HG02870 (cell line): ENCODE measurements around the gene ARSH.
"Not testable (repeated sequence)": the region's sequence is repeated elsewhere in the genome, so short reads cannot be mapped to it uniquely, and the experiment has no call there.

Source experiments
- ATAC-seq: cut with Tn5 transposase; IDR thresholded peaks from one replicate; pipeline ENCODE4 v1.9.1; 2021; ENCODE audit warnings: mild to moderate bottlenecking, moderate library complexity; ENCODE audit not compliant: unreplicated experiment

Gene ARSH, protein sequence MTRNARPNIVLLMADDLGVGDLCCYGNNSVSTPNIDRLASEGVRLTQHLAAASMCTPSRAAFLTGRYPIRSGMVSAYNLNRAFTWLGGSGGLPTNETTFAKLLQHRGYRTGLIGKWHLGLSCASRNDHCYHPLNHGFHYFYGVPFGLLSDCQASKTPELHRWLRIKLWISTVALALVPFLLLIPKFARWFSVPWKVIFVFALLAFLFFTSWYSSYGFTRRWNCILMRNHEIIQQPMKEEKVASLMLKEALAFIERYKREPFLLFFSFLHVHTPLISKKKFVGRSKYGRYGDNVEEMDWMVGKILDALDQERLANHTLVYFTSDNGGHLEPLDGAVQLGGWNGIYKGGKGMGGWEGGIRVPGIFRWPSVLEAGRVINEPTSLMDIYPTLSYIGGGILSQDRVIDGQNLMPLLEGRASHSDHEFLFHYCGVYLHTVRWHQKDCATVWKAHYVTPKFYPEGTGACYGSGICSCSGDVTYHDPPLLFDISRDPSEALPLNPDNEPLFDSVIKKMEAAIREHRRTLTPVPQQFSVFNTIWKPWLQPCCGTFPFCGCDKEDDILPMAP

DNA sequence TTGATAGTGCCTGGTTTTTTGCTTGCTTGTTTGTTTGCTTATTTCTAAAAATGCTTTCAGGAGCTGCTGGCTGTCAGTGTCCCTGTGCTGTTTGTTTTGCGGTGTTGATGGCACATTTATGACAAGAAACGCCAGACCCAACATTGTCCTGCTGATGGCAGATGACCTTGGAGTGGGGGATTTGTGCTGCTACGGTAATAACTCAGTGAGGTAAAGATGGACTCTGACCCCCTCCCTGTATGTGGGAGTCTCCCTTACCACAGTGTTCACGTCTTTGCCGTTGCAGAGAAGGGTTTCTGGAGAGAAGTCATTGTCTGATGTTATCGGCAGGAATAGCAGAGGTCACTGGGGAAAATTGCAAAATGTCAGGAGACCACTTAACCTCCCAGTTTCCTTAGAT, at the start of gene ARSH:
ARSH (plus strand) TSS at position 52 of the 400 bp plus-strand sequence; CDS start at position 119, 67 bp downstream.
- ATAC-seq: no peak

- no peak for ATAC-seq
Observed at GRCh38 chrX:2958199-2958598, 48.1 kb upstream of the ARSH start.

GRCh38 chrX:2960861-2961515, 45.4 kb upstream of the ARSH start:
- ATAC-seq: no peak

DNA sequence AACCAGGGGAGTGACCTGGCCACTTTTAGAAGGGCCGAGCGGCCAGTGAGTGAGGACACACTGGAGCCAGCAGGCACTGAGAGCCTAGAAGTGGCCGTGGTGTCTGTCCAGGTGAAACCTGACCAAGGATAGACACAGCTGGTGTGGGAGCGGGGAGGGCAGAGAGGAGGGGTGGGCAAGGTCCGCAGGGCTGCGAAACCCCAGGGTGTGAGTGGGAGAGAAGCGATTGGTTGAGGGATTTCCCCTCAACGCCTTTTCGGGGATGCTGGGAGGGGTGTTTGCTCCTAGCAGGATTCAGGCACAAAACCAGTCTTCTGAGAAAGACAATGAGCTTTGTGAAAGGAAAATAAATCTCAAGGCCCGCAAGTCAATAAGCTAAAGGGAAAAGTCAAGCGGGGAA, 44.0 kb upstream of the ARSH start:
- no peak for ATAC-seq

GRCh38 chrX:2963449-2963848, 42.9 kb upstream of the ARSH start:
- not testable (repeated sequence) for ATAC-seq

- ATAC-seq: not testable (repeated sequence)
Observed at GRCh38 chrX:2963992-2964794, 42.2 kb upstream of the ARSH start.

DNA sequence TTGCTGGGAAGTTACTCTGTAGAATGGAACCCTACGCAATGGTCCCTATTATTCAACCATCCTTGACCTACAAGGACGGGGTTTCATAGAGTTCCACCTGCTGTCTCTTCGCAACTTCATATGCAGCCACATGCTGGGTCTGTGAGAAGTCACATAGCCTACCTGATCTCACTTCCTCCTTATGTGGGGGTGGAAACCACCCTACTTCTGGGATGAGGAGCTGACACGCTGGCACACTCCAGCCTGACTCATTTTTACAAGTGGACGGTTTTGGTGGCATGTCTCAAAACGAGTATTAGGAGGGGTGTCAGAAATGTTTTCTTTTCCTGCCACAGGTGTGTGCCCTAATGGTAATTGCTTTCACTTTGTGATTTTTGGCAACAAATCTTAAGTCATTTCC, 40.4 kb upstream of the ARSH start:
- peak; percentile 62 for ATAC-seq

- no peak for ATAC-seq
Observed at GRCh38 chrX:2967012-2967411, 39.3 kb upstream of the ARSH start.

DNA sequence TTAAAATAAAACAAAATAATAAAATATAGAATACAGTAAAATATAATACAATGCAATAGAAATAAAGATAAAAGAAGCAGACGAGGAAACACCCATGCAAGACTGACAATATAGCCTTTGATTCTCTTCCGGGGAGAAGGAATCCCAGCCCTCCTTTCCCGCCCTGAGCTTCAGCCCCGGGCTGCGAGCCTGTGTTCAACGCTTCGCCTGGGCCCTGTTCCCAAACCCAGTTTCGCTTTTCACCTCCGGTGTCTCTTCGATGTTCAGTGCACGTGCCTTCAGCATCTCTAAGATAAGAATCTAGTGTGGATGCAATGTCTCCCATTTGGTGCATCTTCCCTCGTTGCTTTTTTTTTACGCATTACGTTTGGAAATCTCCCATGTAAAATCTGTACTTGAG, 38.8 kb upstream of the ARSH start:
- no peak for ATAC-seq

DNA sequence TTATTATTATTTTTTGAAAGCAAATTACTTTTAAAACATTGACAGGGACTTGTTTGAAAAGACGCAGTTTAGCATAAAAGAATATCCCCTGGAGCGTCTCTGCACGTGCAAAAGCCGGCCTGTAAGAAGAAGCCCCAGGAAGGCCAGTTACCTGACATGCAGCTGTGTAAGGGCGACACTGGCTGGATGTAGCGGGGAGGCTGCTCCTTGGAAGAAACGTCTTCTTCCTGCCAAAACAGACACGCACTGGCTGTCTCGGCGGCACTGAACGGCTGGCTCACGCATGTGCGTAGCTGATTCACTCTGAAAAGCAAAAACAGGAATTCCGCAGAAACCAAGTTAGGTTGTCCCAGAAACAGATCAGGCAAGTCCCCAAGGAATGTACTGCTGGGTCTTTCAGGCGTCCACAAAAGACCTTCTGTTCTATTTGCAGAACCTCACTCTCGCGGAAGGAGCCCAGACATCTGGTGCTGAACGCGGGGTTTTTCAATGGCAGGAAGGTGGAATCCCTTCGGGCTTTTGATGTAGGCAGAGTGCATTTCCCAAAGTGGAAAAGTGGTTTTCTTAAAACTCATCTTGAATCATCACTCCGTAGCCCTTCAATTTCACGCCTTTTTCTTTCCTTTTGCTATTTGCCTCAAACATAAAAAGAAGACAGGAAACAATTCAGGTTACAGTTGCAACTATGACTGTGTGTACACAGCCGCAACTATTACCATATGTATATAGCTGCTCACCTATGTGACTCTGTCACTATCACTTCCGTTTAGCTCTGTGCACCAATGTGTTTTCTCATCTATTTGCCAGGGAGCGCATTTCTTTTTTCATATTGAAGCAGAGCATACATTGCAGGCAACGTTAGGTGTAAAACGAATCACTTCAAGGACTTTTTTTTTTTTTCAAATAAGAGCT, 38.1 kb upstream of the ARSH start:
- ATAC-seq: no peak

- no peak for ATAC-seq
Observed at GRCh38 chrX:2969021-2969420, 37.3 kb upstream of the ARSH start.

- ATAC-seq: no peak
Observed at GRCh38 chrX:2972391-2972790, 34.0 kb upstream of the ARSH start.

DNA sequence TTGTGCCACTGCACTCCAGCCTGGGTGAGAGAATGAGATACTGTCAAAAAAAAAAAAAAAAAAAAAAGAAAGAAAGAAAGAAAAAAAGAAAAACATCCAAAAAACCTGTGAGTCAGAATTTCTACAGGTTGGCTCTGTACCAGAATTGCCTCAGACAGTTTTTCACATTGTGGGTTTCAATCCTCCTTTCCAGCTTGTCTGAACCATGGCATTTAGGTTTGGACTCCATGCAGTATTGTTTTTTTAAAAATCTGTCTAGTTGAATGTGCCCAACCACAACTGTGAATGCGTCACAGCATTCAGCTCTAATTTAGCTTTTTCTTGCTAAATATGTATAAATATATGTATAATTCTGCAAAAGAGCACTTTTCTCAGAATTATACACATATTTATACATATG, 31.4 kb upstream of the ARSH start:
- no peak for ATAC-seq

GRCh38 chrX:2978639-2979038, 27.7 kb upstream of the ARSH start:
- not testable (repeated sequence) for ATAC-seq

DNA sequence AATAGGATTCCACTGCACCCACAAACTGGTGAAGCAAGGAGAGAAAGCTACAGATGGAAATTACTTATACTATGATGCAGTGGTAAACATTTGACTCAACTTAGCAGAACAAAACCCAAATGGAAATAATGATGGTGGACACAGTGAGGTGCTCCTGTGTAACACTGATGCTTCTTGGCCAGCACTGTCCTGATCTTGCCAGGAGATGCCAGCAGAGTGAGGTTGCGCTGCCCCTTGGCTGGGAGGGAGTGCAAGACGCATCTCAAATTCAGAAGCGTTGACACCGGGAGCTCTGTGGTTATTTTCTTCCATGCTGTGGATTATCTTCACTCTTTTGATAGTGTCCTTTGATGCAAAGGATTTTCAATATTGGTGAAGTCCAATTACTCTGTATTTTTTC, 22.0 kb upstream of the ARSH start:
- no peak for ATAC-seq

DNA sequence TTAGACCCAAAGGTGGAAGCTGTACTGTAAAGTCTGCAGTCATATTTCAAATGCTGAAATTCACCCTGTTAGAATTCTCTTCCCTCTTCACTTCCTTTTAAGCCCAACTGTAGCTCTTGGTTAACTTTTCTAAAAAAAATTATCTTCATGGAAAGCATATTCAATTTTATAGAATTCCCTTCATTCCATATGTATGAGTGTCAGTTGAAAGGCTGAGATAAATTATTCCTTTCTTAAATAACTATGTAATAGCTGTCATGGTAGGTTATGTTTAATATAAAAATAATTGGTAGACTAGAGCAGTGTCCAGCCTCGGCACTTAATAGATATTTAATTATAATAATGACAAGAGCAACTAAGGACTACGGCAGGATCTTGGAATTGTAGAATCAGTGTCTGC, 16.8 kb upstream of the ARSH start:
- ATAC-seq: no peak

DNA sequence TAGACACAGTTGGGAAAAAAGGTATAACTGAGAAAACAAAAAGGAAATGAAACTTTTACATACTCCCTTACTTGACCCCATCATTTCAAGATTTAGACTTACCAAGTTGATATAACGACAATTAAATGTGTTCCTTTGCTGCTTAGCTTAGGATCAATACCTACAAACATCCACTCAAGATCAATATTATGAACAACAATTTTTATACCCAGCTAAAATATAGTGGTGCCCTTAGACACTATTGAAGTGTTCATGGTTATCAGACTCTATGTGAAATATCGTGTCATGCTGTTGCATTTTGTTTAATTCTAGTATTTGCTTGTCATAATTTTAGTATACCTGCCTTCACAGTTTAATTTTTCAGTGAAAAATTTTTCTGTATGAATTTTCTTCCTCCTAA, 4.2 kb downstream of the ARSH start:
- ATAC-seq: no peak

- no peak for ATAC-seq
Observed at GRCh38 chrX:3017492-3017891, 11.1 kb downstream of the ARSH start.

GRCh38 chrX:3024176-3024575, 17.8 kb downstream of the ARSH start:
- ATAC-seq: no peak

DNA sequence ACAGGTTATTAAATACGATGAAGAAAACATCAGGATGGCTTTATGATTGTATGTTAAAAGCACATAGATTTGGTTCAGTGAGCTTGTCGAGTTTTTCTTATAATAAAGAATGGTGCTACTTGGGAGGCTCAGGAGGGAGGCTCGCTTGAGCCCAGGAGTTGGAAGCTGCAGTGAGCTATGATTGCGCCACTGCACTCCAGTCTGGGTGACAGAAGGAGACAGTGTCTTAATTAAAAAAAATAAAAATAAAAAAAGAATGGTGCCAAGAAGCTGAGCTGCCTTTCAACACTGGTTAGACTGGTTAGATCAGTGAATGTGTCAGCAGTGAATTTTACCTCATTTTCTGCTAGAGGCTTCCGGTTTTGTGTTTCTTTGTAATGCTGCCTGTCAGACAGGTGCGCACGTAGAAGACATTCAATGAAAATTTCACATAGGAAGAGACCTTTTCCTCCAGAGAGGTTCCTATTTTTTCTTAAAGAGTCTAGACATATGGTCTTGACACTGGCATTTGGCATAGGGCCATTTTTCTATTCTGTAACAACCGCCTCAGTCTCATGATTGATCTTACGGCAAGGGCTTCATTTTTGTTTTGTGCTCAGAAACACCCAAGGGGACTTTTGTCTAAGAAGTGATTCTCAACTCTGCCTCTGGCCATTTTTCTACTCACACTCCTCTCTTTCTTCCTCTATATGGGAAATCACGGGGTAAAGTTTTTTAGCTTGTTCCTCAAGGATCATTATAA, 19.9 kb downstream of the ARSH start:
- ATAC-seq: no peak
